H9 (cell line): ENCODE measurements around the gene DRD4. TPM values are rescaled to one million over a fixed set of nuclear protein-coding genes. Genes with fewer than 3 reads are reported as not detected.

ENCODE experiments used
- DNase-seq: peaks from one replicate; pipeline ENCODE4 v3.0.0-alpha.2; 2017
- H2AFZ ChIP-seq: one replicate; pipeline ENCODE4 v1.6.1; 2013; ENCODE audit warnings: mild to moderate bottlenecking, low read length, control low read depth, moderate library complexity
- H2AK5ac ChIP-seq: 2 replicates; pipeline ENCODE4 v1.6.1; 2013; ENCODE audit warnings: low read length, control low read depth, mixed read lengths; ENCODE audit not compliant: insufficient read length
- H2BK120ac ChIP-seq: one replicate; pipeline ENCODE4 v1.6.1; 2013; ENCODE audit warnings: low read depth, mild to moderate bottlenecking, low read length, control low read depth, inconsistent platforms; ENCODE audit not compliant: poor library complexity, severe bottlenecking
- H2BK12ac ChIP-seq: 2 replicates; pipeline ENCODE4 v1.6.1; 2013; ENCODE audit warnings: low read length, control low read depth, mixed read lengths, low read depth; ENCODE audit not compliant: insufficient read length
- H2BK15ac ChIP-seq: 2 replicates; pipeline ENCODE4 v1.6.1; 2013; ENCODE audit warnings: low read depth, low read length, control low read depth
- H2BK20ac ChIP-seq: one replicate; pipeline ENCODE4 v1.6.1; 2013; ENCODE audit warnings: low read depth, mild to moderate bottlenecking, low read length, control low read depth, inconsistent platforms; ENCODE audit not compliant: poor library complexity, severe bottlenecking
- H2BK5ac ChIP-seq: 2 replicates; pipeline ENCODE4 v1.6.1; 2013; ENCODE audit warnings: low read length, control low read depth, mixed read lengths; ENCODE audit not compliant: insufficient read length
- H3K14ac ChIP-seq: 2 replicates; pipeline ENCODE4 v1.6.1; 2013; ENCODE audit warnings: low read length, control low read depth; ENCODE audit not compliant: insufficient read depth
- H3K18ac ChIP-seq: 2 replicates; pipeline ENCODE4 v1.6.1; 2013; ENCODE audit warnings: low read depth, mild to moderate bottlenecking, mixed read lengths, low read length, control low read depth; ENCODE audit not compliant: insufficient read length
- H3K23ac ChIP-seq: 2 replicates; pipeline ENCODE4 v1.6.1; 2013; ENCODE audit warnings: low read length, control low read depth, mixed read lengths, low read depth; ENCODE audit not compliant: insufficient read length
- H3K23me2 ChIP-seq: 2 replicates; pipeline ENCODE4 v1.6.1; 2013; ENCODE audit warnings: low read depth, mild to moderate bottlenecking, mixed read lengths, low read length, control low read depth; ENCODE audit not compliant: insufficient read length, poor library complexity, severe bottlenecking
- H3K27ac ChIP-seq: 2 replicates; pipeline ENCODE4 v1.5.1; 2013; ENCODE audit warnings: low read length, control low read depth, mixed read lengths, low read depth; ENCODE audit not compliant: insufficient read length
- H3K27me3 ChIP-seq: 2 replicates; pipeline ENCODE4 v1.6.1; 2013; ENCODE audit warnings: low read length, control low read depth, inconsistent platforms; ENCODE audit not compliant: insufficient read depth
- H3K4ac ChIP-seq: 2 replicates; pipeline ENCODE4 v1.6.1; 2013; ENCODE audit warnings: low read depth, mild to moderate bottlenecking, control low read depth, inconsistent platforms, low read length, moderate library complexity
- H3K4me1 ChIP-seq: 2 replicates; pipeline ENCODE4 v1.6.1; 2013; ENCODE audit warnings: low read length, control low read depth, inconsistent platforms; ENCODE audit not compliant: insufficient read depth
- H3K4me2 ChIP-seq: 2 replicates; pipeline ENCODE4 v1.6.1; 2013; ENCODE audit warnings: low read length, control low read depth, mixed read lengths; ENCODE audit not compliant: insufficient read length, insufficient read depth
- H3K56ac ChIP-seq: 2 replicates; pipeline ENCODE4 v1.6.1; 2013; ENCODE audit warnings: low read depth, mild to moderate bottlenecking, mixed read lengths, low read length, control low read depth; ENCODE audit not compliant: insufficient read length
- H3K79me1 ChIP-seq: 2 replicates; pipeline ENCODE4 v1.6.1; 2013; ENCODE audit warnings: low read depth, mild to moderate bottlenecking, moderate library complexity, low read length, control low read depth, inconsistent platforms; ENCODE audit not compliant: insufficient read depth, poor library complexity, severe bottlenecking
- H3K79me2 ChIP-seq: 2 replicates; pipeline ENCODE4 v1.6.1; 2013; ENCODE audit warnings: low read length, control low read depth, inconsistent platforms; ENCODE audit not compliant: insufficient read depth
- H3K9ac ChIP-seq: 2 replicates; pipeline ENCODE4 v1.6.1; 2013; ENCODE audit warnings: low read length, control low read depth, mixed read lengths; ENCODE audit not compliant: insufficient read length; ENCODE audit errors: extremely low read depth
- H3K9me3 ChIP-seq: one replicate; pipeline ENCODE4 v1.6.1; 2013; ENCODE audit warnings: low read depth, low read length, inconsistent platforms; ENCODE audit not compliant: control insufficient read depth
- H3T11ph ChIP-seq: one replicate; pipeline ENCODE4 v1.6.1; 2013; ENCODE audit warnings: mild to moderate bottlenecking, low read length, control low read depth, inconsistent platforms
- H4K20me1 ChIP-seq: one replicate; pipeline ENCODE4 v1.6.1; 2013; ENCODE audit not compliant: control insufficient read depth, insufficient read length, insufficient read depth
- H4K5ac ChIP-seq: 2 replicates; pipeline ENCODE4 v1.6.1; 2013; ENCODE audit warnings: low read depth, mild to moderate bottlenecking, mixed read lengths, low read length, control low read depth; ENCODE audit not compliant: insufficient read length
- H4K8ac ChIP-seq: replicated peaks from 2 replicates; pipeline ENCODE4 v1.6.1; 2013; ENCODE audit warnings: low read length, control low read depth, mixed read lengths, low read depth; ENCODE audit not compliant: insufficient read length
- H4K91ac ChIP-seq: 2 replicates; pipeline ENCODE4 v1.6.1; 2013; ENCODE audit warnings: low read depth, mild to moderate bottlenecking, moderate library complexity, mixed read lengths, low read length, control low read depth; ENCODE audit not compliant: insufficient read length
- H3K27ac Mint-ChIP-seq, 3 experiments: 2 replicates in 2 of 3; 3 replicates in 1 of 3; pipeline ENCODE4 v1.8.0; 2020 to 2021; ENCODE audit warnings: mixed read lengths in 3 of 3, mild to moderate bottlenecking in 1 of 3, moderate library complexity in 1 of 3
- H3K27me3 Mint-ChIP-seq: 2 replicates; pipeline ENCODE4 v1.8.0; 2021; ENCODE audit warnings: low read depth, mild to moderate bottlenecking, moderate library complexity, mixed read lengths
- H3K36me3 Mint-ChIP-seq, 3 experiments: 2 replicates in 2 of 3; 3 replicates in 1 of 3; pipeline ENCODE4 v1.8.0; 2020 to 2021; ENCODE audit warnings: low read depth in 3 of 3, mixed read lengths in 3 of 3; ENCODE audit not compliant: insufficient read depth in 1 of 3
- H3K4me1 Mint-ChIP-seq, 2 experiments: 2 replicates each; pipeline ENCODE4 v1.8.0; 2020; ENCODE audit warnings: mixed read lengths in 2 of 2
- H3K4me3 Mint-ChIP-seq, 2 experiments: 2 replicates in 1 of 2; 3 replicates in 1 of 2; pipeline ENCODE4 v1.8.0; 2020 to 2021; ENCODE audit warnings: mild to moderate bottlenecking in 2 of 2, mixed read lengths in 2 of 2, moderate library complexity in 1 of 2
- H3K9me3 Mint-ChIP-seq, 2 experiments: 2 replicates in 1 of 2; 3 replicates in 1 of 2; pipeline ENCODE4 v1.8.0; 2020; ENCODE audit warnings: mild to moderate bottlenecking in 2 of 2, mixed read lengths in 2 of 2, moderate library complexity in 1 of 2
- WGBS: extraction: QIAGEN DNeasy Blood & Tissue Kit; methylation state at CpG from one replicate; pipeline ENCODE4 v1.1.7; 2013; ENCODE audit warnings: missing lambda C conversion rate, low lambda C conversion rate, mixed read lengths; ENCODE audit not compliant: insufficient read length; ENCODE audit errors: extremely low coverage; 5-methylcytosine and 5-hydroxymethylcytosine counted together
- total RNA-seq: library from RNA; stranded (reverse); gene quantifications from 2 replicates; pipeline ENCODE4 v1.2.1, GENCODE V29; 2021
- TF ChIP-seq, protein P1 (sequence below): fragments of 200-600 bp; sonication (generic); conservative IDR thresholded peaks from 3 replicates; pipeline ENCODE4 v1.8.0; 2021; ENCODE audit warnings: antibody characterized with exemption, mild to moderate bottlenecking

DRD4 gene
- total RNA-seq, 1 experiment from 2014 or later, result 6.8 TPM

DNA sequence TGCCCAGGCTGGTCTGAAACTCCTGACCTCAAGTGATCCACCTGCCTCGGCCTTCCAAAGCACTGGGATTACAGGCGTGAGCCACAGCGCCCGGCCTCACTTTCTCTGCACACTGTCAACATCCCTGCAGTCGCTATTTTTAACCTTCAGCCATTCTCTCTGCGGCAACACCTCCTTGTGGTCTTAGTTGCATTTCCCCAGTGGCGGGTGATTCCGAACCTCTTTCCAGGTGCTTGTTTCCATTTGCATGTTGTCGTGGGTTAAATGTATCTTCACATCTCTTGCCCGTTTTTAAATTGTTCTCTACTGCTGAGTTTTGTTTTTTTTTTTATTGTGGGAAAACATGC lies 7.9 kb upstream of the DRD4 start:
- no CpG with 5 or more reads among the region's 10 CpGs for WGBS

More for the DNA sequence above, 7.9 kb upstream of the DRD4 start:
- H3K23ac ChIP-seq, result no peak overlapping the region
- H3K27me3 Mint-ChIP-seq, result peaks cover 27% of the 10 kb centered on the region
- no peaks in the 10 kb centered on the region; a peak in 1 of 5 replicates for H3K9me3 Mint-ChIP-seq
- no peak overlapping the region for H3K14ac ChIP-seq
- H3K4me3 Mint-ChIP-seq, result no peak overlapping the region; a peak in 1 of 5 replicates
- H3K9me3 ChIP-seq, result no peaks in the 10 kb centered on the region
- no peak overlapping the region for H3K56ac ChIP-seq
- H3T11ph ChIP-seq, result no peak overlapping the region
- H3K27ac ChIP-seq, result no peak overlapping the region
- no peak overlapping the region for H2BK20ac ChIP-seq
- H2BK5ac ChIP-seq, result no peak overlapping the region
- H3K36me3 Mint-ChIP-seq, result peaks cover 0 to 7% (median 0%) of the 10 kb centered on the region in 3 experiments; a peak in 4 of 7 replicates
- H2BK15ac ChIP-seq, result no peak overlapping the region
- no peaks in the 10 kb centered on the region for H4K20me1 ChIP-seq
- H3K9ac ChIP-seq, result no peak overlapping the region
- H3K79me2 ChIP-seq, result no peaks in the 10 kb centered on the region
- no peak overlapping the region for H2AFZ ChIP-seq
- DNase-seq, result no peak
- H3K27me3 ChIP-seq, result peaks cover 6% of the 10 kb centered on the region; the same call in 1 of the 2 replicates
- no peak overlapping the region for H2BK120ac ChIP-seq
- no peak overlapping the region for H2AK5ac ChIP-seq
- H4K91ac ChIP-seq, result no peak overlapping the region
- no peaks in the 10 kb centered on the region for H3K4me1 ChIP-seq
- H3K4ac ChIP-seq, result no peak overlapping the region
- no peak overlapping the region for H3K18ac ChIP-seq
- no peak overlapping the region for H4K5ac ChIP-seq
- H3K4me1 Mint-ChIP-seq, result peaks cover 9 to 20% of the 10 kb centered on the region in 2 experiments
- TF ChIP-seq, protein P1, sequence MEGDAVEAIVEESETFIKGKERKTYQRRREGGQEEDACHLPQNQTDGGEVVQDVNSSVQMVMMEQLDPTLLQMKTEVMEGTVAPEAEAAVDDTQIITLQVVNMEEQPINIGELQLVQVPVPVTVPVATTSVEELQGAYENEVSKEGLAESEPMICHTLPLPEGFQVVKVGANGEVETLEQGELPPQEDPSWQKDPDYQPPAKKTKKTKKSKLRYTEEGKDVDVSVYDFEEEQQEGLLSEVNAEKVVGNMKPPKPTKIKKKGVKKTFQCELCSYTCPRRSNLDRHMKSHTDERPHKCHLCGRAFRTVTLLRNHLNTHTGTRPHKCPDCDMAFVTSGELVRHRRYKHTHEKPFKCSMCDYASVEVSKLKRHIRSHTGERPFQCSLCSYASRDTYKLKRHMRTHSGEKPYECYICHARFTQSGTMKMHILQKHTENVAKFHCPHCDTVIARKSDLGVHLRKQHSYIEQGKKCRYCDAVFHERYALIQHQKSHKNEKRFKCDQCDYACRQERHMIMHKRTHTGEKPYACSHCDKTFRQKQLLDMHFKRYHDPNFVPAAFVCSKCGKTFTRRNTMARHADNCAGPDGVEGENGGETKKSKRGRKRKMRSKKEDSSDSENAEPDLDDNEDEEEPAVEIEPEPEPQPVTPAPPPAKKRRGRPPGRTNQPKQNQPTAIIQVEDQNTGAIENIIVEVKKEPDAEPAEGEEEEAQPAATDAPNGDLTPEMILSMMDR, result peak; percentile 25; the same call in 1 of the 3 replicates
- no peak overlapping the region for H4K8ac ChIP-seq
- H3K27ac Mint-ChIP-seq, result peak overlapping the region in 1 of 3 experiments; percentile 23; a peak in 1 of 7 replicates
- H2BK12ac ChIP-seq, result no peak overlapping the region
- no peaks in the 10 kb centered on the region for H3K79me1 ChIP-seq
- no peaks in the 10 kb centered on the region for H3K23me2 ChIP-seq
- H3K4me2 ChIP-seq, result no peak overlapping the region
